NCI-H1092 (cell line): ENCODE measurements around the gene RAB30.

Experiments used
- DNase-seq: peaks from one replicate; lab custom pipeline; 2025; lab: John Stamatoyannopoulos, UW

Gene RAB30

GRCh38 chr11:83071567-83072349 is at the start of gene RAB30:
Gene RAB30, minus strand, starts transcription at chr11:83071897. Its CDS starts 74,581 bp downstream, at chr11:82997316.
- DNase-seq, result peak; percentile 100

- no peak for DNase-seq
Measured at GRCh38 chr11:83120327-83120726, 48.6 kb upstream of the RAB30 start.

- no peak for DNase-seq
Measured at GRCh38 chr11:83119216-83119615, 47.5 kb upstream of the RAB30 start.

GRCh38 chr11:83118814-83119213 is 47.1 kb upstream of the RAB30 start:
- DNase-seq, result no peak

GRCh38 chr11:83116015-83116641 is 44.4 kb upstream of the RAB30 start:
- DNase-seq, result no peak

- DNase-seq, result no peak
Measured at GRCh38 chr11:83115551-83115950, 43.9 kb upstream of the RAB30 start.

GRCh38 chr11:83115026-83115425 is 43.3 kb upstream of the RAB30 start:
- no peak for DNase-seq

GRCh38 chr11:83112886-83113285 is 41.2 kb upstream of the RAB30 start:
- DNase-seq, result no peak

GRCh38 chr11:83105168-83105567 is 33.5 kb upstream of the RAB30 start:
- DNase-seq, result no peak

GRCh38 chr11:83102834-83103233 is 31.1 kb upstream of the RAB30 start:
- DNase-seq, result no peak

- DNase-seq, result no peak
Measured at GRCh38 chr11:83097429-83098075, 25.9 kb upstream of the RAB30 start.

GRCh38 chr11:83093634-83094033 is 21.9 kb upstream of the RAB30 start:
- no peak for DNase-seq

GRCh38 chr11:83092488-83093384 is 21.0 kb upstream of the RAB30 start:
- no peak for DNase-seq

GRCh38 chr11:83088965-83089364 is 17.3 kb upstream of the RAB30 start:
- DNase-seq, result no peak

GRCh38 chr11:83087035-83087434 is 15.3 kb upstream of the RAB30 start:
- peak; percentile 7 for DNase-seq

- DNase-seq, result no peak
Measured at GRCh38 chr11:83079820-83080219, 8.1 kb upstream of the RAB30 start.

- no peak for DNase-seq
Measured at GRCh38 chr11:83078269-83078668, 6.6 kb upstream of the RAB30 start.

GRCh38 chr11:83073884-83074283 is 2.2 kb upstream of the RAB30 start:
- DNase-seq, result no peak

- no peak for DNase-seq
Measured at GRCh38 chr11:83073258-83073657, 1.6 kb upstream of the RAB30 start.

GRCh38 chr11:83072350-83073242 is 899 bp upstream of the RAB30 start:
- DNase-seq, result no peak
